Subcutaneous abdominal adipose tissue (tissue), 5 donors: Measurements from ENCODE around the gene SUMO1.

Experiments used
- H3K27ac ChIP-seq: one replicate; pipeline ENCODE4 v1.7.0; 2013; ENCODE audit warnings: low read depth, mild to moderate bottlenecking, inconsistent platforms, low read length, moderate library complexity
- H3K27me3 ChIP-seq, 5 donors: one replicate each; pipeline ENCODE4 v1.7.0; 2013; ENCODE audit warnings: low read length in 5 of 5, inconsistent platforms in 1 of 5; ENCODE audit not compliant: control insufficient read depth in 5 of 5, insufficient read depth in 4 of 5
- H3K36me3 ChIP-seq, 5 donors: one replicate each; pipeline ENCODE4 v1.7.0; 2013; ENCODE audit warnings: low read length in 5 of 5; ENCODE audit not compliant: control insufficient read depth in 5 of 5, insufficient read depth in 5 of 5
- H3K4me1 ChIP-seq, 5 donors: one replicate each; pipeline ENCODE4 v1.7.0; 2013; ENCODE audit warnings: low read length in 5 of 5, mild to moderate bottlenecking in 3 of 5, moderate library complexity in 1 of 5; ENCODE audit not compliant: control insufficient read depth in 5 of 5, insufficient read depth in 5 of 5
- H3K4me3 ChIP-seq, 5 donors: one replicate each; pipeline ENCODE4 v1.7.0; 2013; ENCODE audit warnings: low read length in 5 of 5, low read depth in 1 of 5
- H3K9ac ChIP-seq, 5 donors: one replicate each; pipeline ENCODE4 v1.7.0; 2013; ENCODE audit warnings: low read length in 5 of 5, mild to moderate bottlenecking in 4 of 5, moderate library complexity in 3 of 5
- H3K9me3 ChIP-seq, 5 donors: one replicate each; pipeline ENCODE4 v1.7.0; 2013; ENCODE audit warnings: low read length in 5 of 5; ENCODE audit not compliant: control insufficient read depth in 5 of 5
- donor health status: healthy.
- donor health status: healthy.
- donor health status: healthy.
- donor health status: healthy.
- donor health status: healthy.

SUMO1 gene

GRCh38 chr2:202172439-202173211 lies 65.8 kb downstream of the SUMO1 start:
- Histone ChIP-seq H3K4me3 (no peak overlapping the region), H3K9me3 (no peaks in the 10 kb centered on the region), H3K4me1 (peaks cover 0 to 10% (median 6%) of the 10 kb centered on the region in 5 donors), H3K27ac (no peak overlapping the region), H3K9ac (no peak overlapping the region), H3K36me3 (no peaks in the 10 kb centered on the region), H3K27me3 (peaks cover 4 to 21% (median 9%) of the 10 kb centered on the region in 5 donors)

- Histone ChIP-seq H3K27ac (no peak overlapping the region), H3K4me1 (peaks cover 0 to 10% (median 6%) of the 10 kb centered on the region in 5 donors), H3K36me3 (no peaks in the 10 kb centered on the region), H3K27me3 (peaks cover 4 to 21% (median 9%) of the 10 kb centered on the region in 5 donors), H3K9me3 (no peaks in the 10 kb centered on the region), H3K4me3 (peak overlapping the region in 2 of 5 donors; percentile 27 to 37), H3K9ac (peak overlapping the region in 1 of 5 donors; percentile 51)
These were observed 67.1 kb downstream of the SUMO1 start for GRCh38 chr2:202171241-202171825.

DNA sequence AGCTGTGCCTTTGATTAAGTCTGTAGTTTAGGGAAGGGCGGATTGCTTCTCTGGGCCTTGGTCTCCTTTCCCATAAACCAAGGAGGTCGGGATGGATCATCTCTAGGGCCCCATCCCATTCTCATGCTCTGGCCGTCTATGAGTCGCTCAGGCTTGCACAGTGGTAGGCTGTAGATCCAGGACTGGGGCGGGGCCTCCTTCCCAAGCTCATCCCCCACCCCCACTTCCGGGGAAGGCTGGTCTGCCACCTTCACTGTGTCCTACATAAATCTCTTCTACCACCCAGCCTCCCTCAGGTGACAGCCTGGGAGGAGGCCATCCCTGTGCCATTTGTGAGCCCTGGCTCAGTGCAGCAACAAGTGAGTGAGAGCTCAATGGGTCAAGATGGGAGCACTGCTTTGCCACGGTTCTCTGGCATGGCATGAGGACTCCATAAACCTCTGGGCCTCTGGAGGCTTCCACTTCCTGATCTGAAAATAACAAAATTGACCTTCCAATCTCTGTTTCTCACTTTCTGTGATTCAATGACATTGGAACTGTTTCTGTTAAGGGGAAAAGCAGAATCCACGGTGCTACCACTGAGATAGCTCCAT lies 68.5 kb downstream of the SUMO1 start:
- Histone ChIP-seq H3K27me3 (peaks cover 4 to 21% (median 9%) of the 10 kb centered on the region in 5 donors), H3K9ac (no peak overlapping the region), H3K4me3 (no peak overlapping the region), H3K36me3 (no peaks in the 10 kb centered on the region), H3K27ac (no peak overlapping the region), H3K9me3 (no peaks in the 10 kb centered on the region), H3K4me1 (peaks cover 0 to 10% (median 6%) of the 10 kb centered on the region in 5 donors)

DNA sequence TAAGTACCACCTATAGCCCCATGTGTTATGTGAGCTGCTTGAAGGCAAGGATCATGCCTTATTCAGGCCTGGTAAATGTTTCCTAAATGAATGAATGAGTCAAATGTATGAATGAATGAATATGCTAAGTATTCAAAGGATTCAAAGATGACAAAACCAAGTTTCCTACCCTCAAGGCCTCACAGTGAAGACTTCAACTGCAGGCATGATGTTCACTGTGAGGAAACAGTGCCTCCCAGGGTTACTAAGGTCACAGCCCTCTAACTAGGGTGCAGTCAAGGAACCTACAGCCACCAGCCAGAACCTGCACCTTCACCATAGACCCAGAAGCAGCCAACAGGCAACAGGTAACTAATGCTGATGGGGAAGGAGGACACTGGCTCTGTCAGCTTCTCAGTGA lies 69.3 kb downstream of the SUMO1 start:
- Histone ChIP-seq H3K4me3 (no peak overlapping the region), H3K4me1 (peaks cover 0 to 10% (median 6%) of the 10 kb centered on the region in 5 donors), H3K36me3 (no peaks in the 10 kb centered on the region), H3K9ac (no peak overlapping the region), H3K27me3 (peaks cover 4 to 21% (median 9%) of the 10 kb centered on the region in 5 donors), H3K9me3 (no peaks in the 10 kb centered on the region), H3K27ac (no peak overlapping the region)

GRCh38 chr2:202165945-202166344 lies 72.5 kb downstream of the SUMO1 start:
- Histone ChIP-seq H3K27me3 (peaks cover 0 to 16% (median 9%) of the 10 kb centered on the region in 5 donors), H3K36me3 (no peaks in the 10 kb centered on the region), H3K9ac (no peak overlapping the region), H3K27ac (no peak overlapping the region), H3K4me3 (no peak overlapping the region), H3K4me1 (no peaks in the 10 kb centered on the region), H3K9me3 (no peaks in the 10 kb centered on the region)

DNA sequence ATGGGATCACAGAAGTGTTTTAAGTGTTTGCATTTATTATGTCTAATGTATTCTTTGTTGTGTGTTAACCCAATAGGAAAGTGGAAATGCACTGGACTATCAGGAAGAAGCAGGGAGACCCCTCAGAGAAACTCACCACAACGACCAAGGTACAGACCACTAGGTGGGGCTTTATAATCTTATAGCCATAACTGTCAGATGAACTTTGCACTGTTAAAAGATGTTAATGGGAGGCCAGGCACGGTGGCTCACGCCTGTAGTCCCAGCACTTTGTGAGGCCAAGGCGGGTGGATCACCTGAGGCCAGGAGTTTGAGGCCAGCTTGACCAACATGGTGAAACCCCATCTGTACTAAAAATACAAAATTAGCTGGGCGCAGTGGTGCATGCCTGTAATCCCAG lies 73.2 kb downstream of the SUMO1 start:
- H3K4me3 ChIP-seq, result no peak overlapping the region

GRCh38 chr2:202164411-202164810 lies 74.0 kb downstream of the SUMO1 start:
- H3K9me3 ChIP-seq, result no peaks in the 10 kb centered on the region
- no peak overlapping the region for H3K4me3 ChIP-seq
- no peak overlapping the region for H3K27ac ChIP-seq
- H3K4me1 ChIP-seq, result no peaks in the 10 kb centered on the region
- no peaks in the 10 kb centered on the region for H3K36me3 ChIP-seq
- peaks cover 0 to 2% (median 0%) of the 10 kb centered on the region in 5 donors for H3K27me3 ChIP-seq
- H3K9ac ChIP-seq, result no peak overlapping the region

More for the DNA sequence above, 73.2 kb downstream of the SUMO1 start:
- Histone ChIP-seq H3K9ac (no peak overlapping the region), H3K36me3 (no peaks in the 10 kb centered on the region), H3K27me3 (peaks cover 0 to 10% (median 3%) of the 10 kb centered on the region in 5 donors), H3K9me3 (no peaks in the 10 kb centered on the region), H3K27ac (no peak overlapping the region), H3K4me1 (no peaks in the 10 kb centered on the region)

- Histone ChIP-seq H3K9ac (no peak overlapping the region), H3K9me3 (no peaks in the 10 kb centered on the region), H3K27ac (no peak overlapping the region), H3K36me3 (no peaks in the 10 kb centered on the region), H3K27me3 (no peaks in the 10 kb centered on the region), H3K4me3 (no peak overlapping the region), H3K4me1 (no peaks in the 10 kb centered on the region)
These were observed 77.1 kb downstream of the SUMO1 start for GRCh38 chr2:202161151-202161835.

DNA sequence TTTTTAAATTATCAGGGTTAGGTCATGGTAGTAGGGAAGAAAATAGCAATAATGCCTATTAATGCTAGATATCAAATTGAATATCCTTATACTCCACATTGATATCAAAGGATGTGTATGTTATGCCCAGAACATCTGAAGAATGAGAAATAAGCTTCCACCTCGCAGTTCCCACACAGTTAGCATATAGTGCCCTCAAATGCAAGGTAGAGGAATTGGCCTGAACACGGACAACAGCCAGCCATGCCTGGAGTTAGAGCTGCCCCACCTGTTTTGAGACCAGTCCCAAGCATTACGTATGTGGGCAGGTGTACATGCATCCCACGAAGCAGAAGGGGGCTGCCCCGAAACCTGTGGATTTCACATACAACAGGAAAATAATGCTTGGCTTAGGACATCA lies 79.6 kb downstream of the SUMO1 start:
- Histone ChIP-seq H3K4me3 (no peak overlapping the region), H3K27ac (no peak overlapping the region), H3K27me3 (no peaks in the 10 kb centered on the region), H3K9me3 (no peaks in the 10 kb centered on the region), H3K36me3 (no peaks in the 10 kb centered on the region), H3K9ac (no peak overlapping the region), H3K4me1 (no peaks in the 10 kb centered on the region)
